H9 (cell line): ENCODE data around the gene SLC35A2. TPM values are rescaled to one million over a fixed set of nuclear protein-coding genes. Genes with fewer than 3 reads are reported as not detected.
A peak's percentile ranks its signal among the peaks of the same experiment; 100 is the strongest.

Experiments used
- DNase-seq: peaks from one replicate; pipeline ENCODE4 v3.0.0-alpha.2; 2017
- H2AFZ ChIP-seq: one replicate; pipeline ENCODE4 v1.6.1; 2013; ENCODE audit warnings: mild to moderate bottlenecking, low read length, control low read depth, moderate library complexity
- H2AK5ac ChIP-seq: 2 replicates; pipeline ENCODE4 v1.6.1; 2013; ENCODE audit warnings: low read length, control low read depth, mixed read lengths; ENCODE audit not compliant: insufficient read length
- H2BK120ac ChIP-seq: one replicate; pipeline ENCODE4 v1.6.1; 2013; ENCODE audit warnings: low read depth, mild to moderate bottlenecking, low read length, control low read depth, inconsistent platforms; ENCODE audit not compliant: poor library complexity, severe bottlenecking
- H2BK12ac ChIP-seq: 2 replicates; pipeline ENCODE4 v1.6.1; 2013; ENCODE audit warnings: low read length, control low read depth, mixed read lengths, low read depth; ENCODE audit not compliant: insufficient read length
- H2BK15ac ChIP-seq: 2 replicates; pipeline ENCODE4 v1.6.1; 2013; ENCODE audit warnings: low read depth, low read length, control low read depth
- H2BK20ac ChIP-seq: one replicate; pipeline ENCODE4 v1.6.1; 2013; ENCODE audit warnings: low read depth, mild to moderate bottlenecking, low read length, control low read depth, inconsistent platforms; ENCODE audit not compliant: poor library complexity, severe bottlenecking
- H2BK5ac ChIP-seq: 2 replicates; pipeline ENCODE4 v1.6.1; 2013; ENCODE audit warnings: low read length, control low read depth, mixed read lengths; ENCODE audit not compliant: insufficient read length
- H3K14ac ChIP-seq: 2 replicates; pipeline ENCODE4 v1.6.1; 2013; ENCODE audit warnings: low read length, control low read depth; ENCODE audit not compliant: insufficient read depth
- H3K18ac ChIP-seq: 2 replicates; pipeline ENCODE4 v1.6.1; 2013; ENCODE audit warnings: low read depth, mild to moderate bottlenecking, mixed read lengths, low read length, control low read depth; ENCODE audit not compliant: insufficient read length
- H3K23ac ChIP-seq: 2 replicates; pipeline ENCODE4 v1.6.1; 2013; ENCODE audit warnings: low read length, control low read depth, mixed read lengths, low read depth; ENCODE audit not compliant: insufficient read length
- H3K23me2 ChIP-seq: 2 replicates; pipeline ENCODE4 v1.6.1; 2013; ENCODE audit warnings: low read depth, mild to moderate bottlenecking, mixed read lengths, low read length, control low read depth; ENCODE audit not compliant: insufficient read length, poor library complexity, severe bottlenecking
- H3K27ac ChIP-seq: 2 replicates; pipeline ENCODE4 v1.5.1; 2013; ENCODE audit warnings: low read length, control low read depth, mixed read lengths, low read depth; ENCODE audit not compliant: insufficient read length
- H3K27me3 ChIP-seq: 2 replicates; pipeline ENCODE4 v1.6.1; 2013; ENCODE audit warnings: low read length, control low read depth, inconsistent platforms; ENCODE audit not compliant: insufficient read depth
- H3K4ac ChIP-seq: 2 replicates; pipeline ENCODE4 v1.6.1; 2013; ENCODE audit warnings: low read depth, mild to moderate bottlenecking, control low read depth, inconsistent platforms, low read length, moderate library complexity
- H3K4me1 ChIP-seq: 2 replicates; pipeline ENCODE4 v1.6.1; 2013; ENCODE audit warnings: low read length, control low read depth, inconsistent platforms; ENCODE audit not compliant: insufficient read depth
- H3K4me2 ChIP-seq: 2 replicates; pipeline ENCODE4 v1.6.1; 2013; ENCODE audit warnings: low read length, control low read depth, mixed read lengths; ENCODE audit not compliant: insufficient read length, insufficient read depth
- H3K56ac ChIP-seq: 2 replicates; pipeline ENCODE4 v1.6.1; 2013; ENCODE audit warnings: low read depth, mild to moderate bottlenecking, mixed read lengths, low read length, control low read depth; ENCODE audit not compliant: insufficient read length
- H3K79me1 ChIP-seq: 2 replicates; pipeline ENCODE4 v1.6.1; 2013; ENCODE audit warnings: low read depth, mild to moderate bottlenecking, moderate library complexity, low read length, control low read depth, inconsistent platforms; ENCODE audit not compliant: insufficient read depth, poor library complexity, severe bottlenecking
- H3K79me2 ChIP-seq: 2 replicates; pipeline ENCODE4 v1.6.1; 2013; ENCODE audit warnings: low read length, control low read depth, inconsistent platforms; ENCODE audit not compliant: insufficient read depth
- H3K9ac ChIP-seq: 2 replicates; pipeline ENCODE4 v1.6.1; 2013; ENCODE audit warnings: low read length, control low read depth, mixed read lengths; ENCODE audit not compliant: insufficient read length; ENCODE audit errors: extremely low read depth
- H3K9me3 ChIP-seq: one replicate; pipeline ENCODE4 v1.6.1; 2013; ENCODE audit warnings: low read depth, low read length, inconsistent platforms; ENCODE audit not compliant: control insufficient read depth
- H3T11ph ChIP-seq: one replicate; pipeline ENCODE4 v1.6.1; 2013; ENCODE audit warnings: mild to moderate bottlenecking, low read length, control low read depth, inconsistent platforms
- H4K20me1 ChIP-seq: one replicate; pipeline ENCODE4 v1.6.1; 2013; ENCODE audit not compliant: control insufficient read depth, insufficient read length, insufficient read depth
- H4K5ac ChIP-seq: 2 replicates; pipeline ENCODE4 v1.6.1; 2013; ENCODE audit warnings: low read depth, mild to moderate bottlenecking, mixed read lengths, low read length, control low read depth; ENCODE audit not compliant: insufficient read length
- H4K8ac ChIP-seq: replicated peaks from 2 replicates; pipeline ENCODE4 v1.6.1; 2013; ENCODE audit warnings: low read length, control low read depth, mixed read lengths, low read depth; ENCODE audit not compliant: insufficient read length
- H4K91ac ChIP-seq: 2 replicates; pipeline ENCODE4 v1.6.1; 2013; ENCODE audit warnings: low read depth, mild to moderate bottlenecking, moderate library complexity, mixed read lengths, low read length, control low read depth; ENCODE audit not compliant: insufficient read length
- H3K27ac Mint-ChIP-seq, 3 experiments: 2 replicates in 2 of 3; 3 replicates in 1 of 3; pipeline ENCODE4 v1.8.0; 2020 to 2021; ENCODE audit warnings: mixed read lengths in 3 of 3, mild to moderate bottlenecking in 1 of 3, moderate library complexity in 1 of 3
- H3K27me3 Mint-ChIP-seq: 2 replicates; pipeline ENCODE4 v1.8.0; 2021; ENCODE audit warnings: low read depth, mild to moderate bottlenecking, moderate library complexity, mixed read lengths
- H3K36me3 Mint-ChIP-seq, 3 experiments: 2 replicates in 2 of 3; 3 replicates in 1 of 3; pipeline ENCODE4 v1.8.0; 2020 to 2021; ENCODE audit warnings: low read depth in 3 of 3, mixed read lengths in 3 of 3; ENCODE audit not compliant: insufficient read depth in 1 of 3
- H3K4me1 Mint-ChIP-seq, 2 experiments: 2 replicates each; pipeline ENCODE4 v1.8.0; 2020; ENCODE audit warnings: mixed read lengths in 2 of 2
- H3K4me3 Mint-ChIP-seq, 2 experiments: 2 replicates in 1 of 2; 3 replicates in 1 of 2; pipeline ENCODE4 v1.8.0; 2020 to 2021; ENCODE audit warnings: mild to moderate bottlenecking in 2 of 2, mixed read lengths in 2 of 2, moderate library complexity in 1 of 2
- H3K9me3 Mint-ChIP-seq, 2 experiments: 2 replicates in 1 of 2; 3 replicates in 1 of 2; pipeline ENCODE4 v1.8.0; 2020; ENCODE audit warnings: mild to moderate bottlenecking in 2 of 2, mixed read lengths in 2 of 2, moderate library complexity in 1 of 2
- CTCF ChIP-seq: fragments of 200-600 bp; sonication (generic); conservative IDR thresholded peaks from 3 replicates; pipeline ENCODE4 v1.8.0; 2021; ENCODE audit warnings: antibody characterized with exemption, mild to moderate bottlenecking
- WGBS: extraction: QIAGEN DNeasy Blood & Tissue Kit; methylation state at CpG from one replicate; pipeline ENCODE4 v1.1.7; 2013; ENCODE audit warnings: missing lambda C conversion rate, low lambda C conversion rate, mixed read lengths; ENCODE audit not compliant: insufficient read length; ENCODE audit errors: extremely low coverage; 5-methylcytosine and 5-hydroxymethylcytosine counted together
- total RNA-seq: library from RNA; stranded (reverse); gene quantifications from 2 replicates; pipeline ENCODE4 v1.2.1, GENCODE V29; 2021

The SLC35A2 gene
- total RNA-seq, 1 experiment from 2014 or later: 32.9 TPM

GRCh38 chrX:48937054-48937907 lies 25.8 kb upstream of the SLC35A2 start:
- Histone ChIP-seq H3K56ac (no peak overlapping the region), H4K8ac (no peak overlapping the region), H3K14ac (no peak overlapping the region), H3K23ac (no peak overlapping the region), H3K4me1 (peaks cover 4% of the 10 kb centered on the region; the same call in 1 of the 2 replicates), H3K9me3 (no peaks in the 10 kb centered on the region), H3K9ac (peak overlapping the region; percentile 41), H3K18ac (no peak overlapping the region), H4K5ac (peak overlapping the region; percentile 43), H3K79me1 (no peaks in the 10 kb centered on the region), H2BK120ac (no peak overlapping the region), H3K79me2 (peaks cover 3% of the 10 kb centered on the region; the same call in 1 of the 2 replicates), H3K27me3 (no peaks in the 10 kb centered on the region), H2BK5ac (peak overlapping the region; percentile 58), H3K23me2 (no peaks in the 10 kb centered on the region), H3T11ph (no peak overlapping the region), H4K20me1 (no peaks in the 10 kb centered on the region), H3K4me2 (peak overlapping the region; percentile 49), H2BK12ac (peak overlapping the region; percentile 8), H2BK20ac (no peak overlapping the region), H2AK5ac (no peak overlapping the region), H2BK15ac (no peak overlapping the region), H3K4ac (no peak overlapping the region), H4K91ac (peak overlapping the region; percentile 28), H2AFZ (no peak overlapping the region), H3K27ac (peak overlapping the region; percentile 60)
- TF ChIP-seq CTCF: peak; percentile 63
- Mint-ChIP-seq H3K9me3 (peaks cover 68 to 78% of the 10 kb centered on the region in 2 experiments), H3K4me3 (peak overlapping the region; percentile 12 to 31; a peak in 3 of 5 replicates), H3K36me3 (peaks cover 36 to 62% (median 53%) of the 10 kb centered on the region in 3 experiments), H3K27me3 (peaks cover 1% of the 10 kb centered on the region), H3K27ac (peak overlapping the region; percentile 83 to 92 (median 87); a peak in 6 of 7 replicates), H3K4me1 (peaks cover 19 to 36% of the 10 kb centered on the region in 2 experiments)
- WGBS: no CpG with 5 or more reads among the region's 9 CpGs
- no peak for DNase-seq
